Measurements from ENCODE around the gene GPX8. TPM values are rescaled to one million over a fixed set of nuclear protein-coding genes. Genes with fewer than 3 reads are reported as not detected.

GPX8 gene
- total and polyA plus RNA-seq, 4 donors = 0.68 to 1.2 (median 1.0) TPM

GRCh38 chr5:55205001-55205400, 45.0 kb downstream of the GPX8 start:
- Histone ChIP-seq H3K27me3 (ENCODE audit: control insufficient read depth in 4 of 4, insufficient read depth in 4 of 4, low read length in 3 of 4) (no peaks in the 10 kb centered on the region), H3K4me1 (ENCODE audit: control insufficient read depth in 4 of 4, insufficient read depth in 4 of 4, low read length in 3 of 4) (no peaks in the 10 kb centered on the region), H3K9me3 (ENCODE audit: control insufficient read depth in 4 of 4, low read length in 3 of 4) (no peaks in the 10 kb centered on the region), H3K4me3 (ENCODE audit: low read depth in 1 of 3, low read length in 3 of 3) (no peak overlapping the region), H3K36me3 (ENCODE audit: control insufficient read depth in 4 of 4, insufficient read depth in 3 of 4, low read depth in 1 of 4, low read length in 3 of 4) (no peaks in the 10 kb centered on the region), H3K27ac (ENCODE audit: low read depth in 1 of 2, low read length in 2 of 2) (no peak overlapping the region), H3K9ac (ENCODE audit: low read depth in 1 of 2, low read length in 2 of 2) (no peak overlapping the region)
- WGBS = 69% methylated on average over 2 of the region's 2 CpGs
- TF ChIP-seq GABPA (IDR thresholded peaks at IDR 0.05 in 1 of 2, conservative IDR thresholded peaks at IDR 0.05 in 1 of 2) (no peak), YY1 (IDR thresholded peaks at IDR 0.05) (no peak), JUND (IDR thresholded peaks at IDR 0.05) (no peak), HNF4G (IDR thresholded peaks at IDR 0.05) (no peak), SP1 (IDR thresholded peaks at IDR 0.05) (no peak), FOXA1 (IDR thresholded peaks at IDR 0.05) (no peak), EGR1 (IDR thresholded peaks at IDR 0.05; ENCODE audit: low read depth in 2 of 2) (no peak), ATF3 (IDR thresholded peaks at IDR 0.05) (no peak), RAD21 (IDR thresholded peaks at IDR 0.05) (no peak), TAF1 (conservative IDR thresholded peaks at IDR 0.05) (no peak), NR2F2 (IDR thresholded peaks at IDR 0.05) (no peak), HNF4A (conservative IDR thresholded peaks at IDR 0.05) (no peak)
- TF ChIP-seq, protein P1, sequence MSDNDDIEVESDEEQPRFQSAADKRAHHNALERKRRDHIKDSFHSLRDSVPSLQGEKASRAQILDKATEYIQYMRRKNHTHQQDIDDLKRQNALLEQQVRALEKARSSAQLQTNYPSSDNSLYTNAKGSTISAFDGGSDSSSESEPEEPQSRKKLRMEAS (IDR thresholded peaks at IDR 0.05) = no peak
- no peak for DNase-seq (ENCODE audit: low spot score)

DNA sequence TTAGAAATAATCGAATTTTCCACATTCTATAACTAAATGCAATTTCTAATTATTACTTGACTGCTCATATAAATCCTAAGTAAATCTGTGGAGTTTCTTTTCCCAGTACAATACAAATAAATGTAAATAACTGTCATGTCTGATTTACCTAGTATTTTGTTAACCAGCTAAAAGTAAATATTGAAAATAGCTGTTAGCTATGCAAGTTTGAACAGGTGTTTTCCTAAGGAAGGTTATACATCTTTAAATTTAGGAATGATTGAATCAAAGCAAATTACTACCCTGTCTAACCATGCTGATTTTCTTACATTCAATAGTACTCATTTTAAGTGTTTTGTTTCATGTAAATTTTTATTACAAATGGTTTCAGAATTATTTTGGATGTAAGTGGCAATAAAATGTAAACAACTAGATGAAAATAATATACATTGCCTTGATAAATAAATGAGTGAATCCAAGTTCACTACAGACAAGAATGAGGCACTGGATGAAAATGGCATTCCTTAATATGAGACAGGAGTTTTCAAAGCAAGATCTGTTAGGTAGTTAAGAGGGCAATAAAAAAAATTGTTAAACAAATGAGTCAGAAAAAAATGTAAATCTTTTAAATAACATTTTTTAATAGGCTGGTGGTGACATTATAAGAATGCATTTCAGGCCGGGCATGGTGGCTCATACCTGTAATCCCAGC, 51.4 kb downstream of the GPX8 start:
- Histone ChIP-seq H3K4me3 (ENCODE audit: low read depth in 1 of 3, low read length in 3 of 3) (no peak overlapping the region), H3K4me1 (ENCODE audit: control insufficient read depth in 4 of 4, insufficient read depth in 4 of 4, low read length in 3 of 4) (no peaks in the 10 kb centered on the region), H3K36me3 (ENCODE audit: control insufficient read depth in 4 of 4, insufficient read depth in 3 of 4, low read depth in 1 of 4, low read length in 3 of 4) (no peaks in the 10 kb centered on the region), H3K27me3 (ENCODE audit: control insufficient read depth in 4 of 4, insufficient read depth in 4 of 4, low read length in 3 of 4) (peaks cover 0 to 3% (median 0%) of the 10 kb centered on the region in 4 donors), H3K9me3 (ENCODE audit: control insufficient read depth in 4 of 4, low read length in 3 of 4) (no peaks in the 10 kb centered on the region), H3K27ac (ENCODE audit: low read depth in 1 of 2, low read length in 2 of 2) (no peak overlapping the region), H3K9ac (ENCODE audit: low read depth in 1 of 2, low read length in 2 of 2) (no peak overlapping the region)
- no peak for DNase-seq (ENCODE audit: low spot score)
- TF ChIP-seq TAF1 (conservative IDR thresholded peaks at IDR 0.05) = no peak
- TF ChIP-seq, protein P1 (IDR thresholded peaks at IDR 0.05) = no peak
- WGBS = 78% methylated on average over 2 of the region's 2 CpGs

Small RNAs within 50 kb of the gene (small RNA-seq; reads per million reads assigned to genes)
- gene MIR449A = 0.15 reads per million
- gene MIR449B = not detected
- 0.86 reads per million, percentile 74 among the genes with 10 or more reads in this experiment for gene MIR449C

Other genes with a start within 250 kb of the GPX8 start
- gene ESM1, start 174.6 kb upstream of the GPX8 start, total RNA-seq = under 1 TPM in 1 of 2 donors, not detected in 1; 0.28 TPM
- under 1 TPM in 1 of 2 donors, not detected in 1; 0.08 TPM for gene ESM1, start 174.6 kb upstream of the GPX8 start, polyA plus RNA-seq
- gene GZMK, start 135.9 kb upstream of the GPX8 start, total RNA-seq = 1 to 10 TPM in 1 of 2 donors, under 1 TPM in 1; 0.61 to 1.7 TPM
- 1 to 10 TPM in 1 of 2 donors, under 1 TPM in 1; 0.96 to 1.1 TPM for gene GZMK, start 135.9 kb upstream of the GPX8 start, polyA plus RNA-seq
- 1 to 10 TPM; 2.1 to 2.4 TPM for gene GZMA, start 57.5 kb upstream of the GPX8 start, total RNA-seq
- gene GZMA, start 57.5 kb upstream of the GPX8 start, polyA plus RNA-seq = 1 to 10 TPM; 1.9 to 2.2 TPM
- under 1 TPM in 1 of 2 donors, not detected in 1; 0.28 TPM for gene CDC20B, start 13.0 kb downstream of the GPX8 start, total RNA-seq
- gene CDC20B, start 13.0 kb downstream of the GPX8 start, polyA plus RNA-seq = not detected
- gene MCIDAS, start 67.1 kb downstream of the GPX8 start, total RNA-seq = not detected
- gene MCIDAS, start 67.1 kb downstream of the GPX8 start, polyA plus RNA-seq = not detected
- not detected for gene CCNO, start 73.4 kb downstream of the GPX8 start, total RNA-seq
- gene CCNO, start 73.4 kb downstream of the GPX8 start, polyA plus RNA-seq = under 1 TPM in 1 of 2 donors, not detected in 1; 0.23 TPM
- 10 to 100 TPM; 19.2 to 23.8 TPM for gene DHX29, start 147.5 kb downstream of the GPX8 start, total RNA-seq
- gene DHX29, start 147.5 kb downstream of the GPX8 start, polyA plus RNA-seq = 10 to 100 TPM in 1 of 2 donors, 1 to 10 TPM in 1; 8.6 to 43.8 TPM
- gene MTREX, start 147.8 kb downstream of the GPX8 start, total RNA-seq = 10 to 100 TPM; 37.0 to 43.8 TPM
- 10 to 100 TPM in 1 of 2 donors, 1 to 10 TPM in 1; 10.0 to 10.4 TPM for gene MTREX, start 147.8 kb downstream of the GPX8 start, polyA plus RNA-seq

Data from liver (tissue), 10 donors.